ENCODE data around the gene DAPK1. TPM values are rescaled to one million over a fixed set of nuclear protein-coding genes. Genes with fewer than 3 reads are reported as not detected.

DAPK1 gene
- total and polyA plus RNA-seq, 2 donors (not counting 1 experiment from before 2014, with no cell fraction given): 1.7 to 2.8 TPM

DNA sequence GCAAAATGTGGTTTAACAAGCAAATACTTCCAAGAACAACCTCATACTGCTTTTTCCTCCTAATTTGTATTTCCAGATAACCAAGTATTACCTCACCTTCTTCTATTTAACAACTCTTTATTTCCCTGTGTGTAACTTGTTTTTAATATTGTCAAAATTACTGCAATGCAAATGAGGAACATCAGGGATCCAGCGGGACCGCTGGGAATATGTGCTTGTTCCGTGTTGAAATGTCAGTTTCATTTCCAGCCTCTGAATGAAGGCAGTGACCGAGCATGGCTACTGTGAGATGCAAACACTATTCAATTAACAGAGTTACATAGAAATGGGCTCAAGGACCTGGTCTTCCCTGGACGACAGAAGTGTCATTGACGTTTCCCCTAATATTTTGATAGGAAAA lies 117.5 kb downstream of the DAPK1 start:
- Mint-ChIP-seq H3K4me3 (no peak overlapping the region), H3K27ac (no peak overlapping the region), H3K9me3 (ENCODE audit: insufficient read depth) (no peaks in the 10 kb centered on the region), H3K27me3 (no peaks in the 10 kb centered on the region), H3K4me1 (no peaks in the 10 kb centered on the region)
- WGBS (ENCODE audit: insufficient coverage): 100% methylated on average over 3 of the region's 6 CpGs
- no peaks in the 10 kb centered on the region for H3K9me3 ChIP-seq (ENCODE audit: control extremely low read depth in 1 of 3, control insufficient read depth in 2 of 3, insufficient read depth in 1 of 3, low read length in 2 of 3)
- no peaks in the 10 kb centered on the region for H3K4me1 ChIP-seq (ENCODE audit: control insufficient read depth in 2 of 2, insufficient read depth in 2 of 2, low read length in 2 of 2)
- no peak overlapping the region for H2AFZ ChIP-seq (ENCODE audit: insufficient read depth, low read depth, low read length, poor library complexity, severe bottlenecking)
- H3K27ac ChIP-seq (ENCODE audit: low read length in 2 of 2): no peak overlapping the region
- ATAC-seq (ENCODE audit: low read depth) (no peak), DNase-seq (no peak)
- no peak for TF ChIP-seq EZH2 (IDR thresholded peaks at IDR 0.05; ENCODE audit: borderline replicate concordance, insufficient read depth, low read depth, low read length, poor library complexity, severe bottlenecking)
- TF ChIP-seq, protein P1, sequence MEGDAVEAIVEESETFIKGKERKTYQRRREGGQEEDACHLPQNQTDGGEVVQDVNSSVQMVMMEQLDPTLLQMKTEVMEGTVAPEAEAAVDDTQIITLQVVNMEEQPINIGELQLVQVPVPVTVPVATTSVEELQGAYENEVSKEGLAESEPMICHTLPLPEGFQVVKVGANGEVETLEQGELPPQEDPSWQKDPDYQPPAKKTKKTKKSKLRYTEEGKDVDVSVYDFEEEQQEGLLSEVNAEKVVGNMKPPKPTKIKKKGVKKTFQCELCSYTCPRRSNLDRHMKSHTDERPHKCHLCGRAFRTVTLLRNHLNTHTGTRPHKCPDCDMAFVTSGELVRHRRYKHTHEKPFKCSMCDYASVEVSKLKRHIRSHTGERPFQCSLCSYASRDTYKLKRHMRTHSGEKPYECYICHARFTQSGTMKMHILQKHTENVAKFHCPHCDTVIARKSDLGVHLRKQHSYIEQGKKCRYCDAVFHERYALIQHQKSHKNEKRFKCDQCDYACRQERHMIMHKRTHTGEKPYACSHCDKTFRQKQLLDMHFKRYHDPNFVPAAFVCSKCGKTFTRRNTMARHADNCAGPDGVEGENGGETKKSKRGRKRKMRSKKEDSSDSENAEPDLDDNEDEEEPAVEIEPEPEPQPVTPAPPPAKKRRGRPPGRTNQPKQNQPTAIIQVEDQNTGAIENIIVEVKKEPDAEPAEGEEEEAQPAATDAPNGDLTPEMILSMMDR (IDR thresholded peaks at IDR 0.05): no peak
- no peak overlapping the region for H3K4me2 ChIP-seq (replicated peaks; ENCODE audit: low read depth, low read length, poor library complexity, severe bottlenecking)
- H3K79me2 ChIP-seq (ENCODE audit: control insufficient read depth, insufficient read depth, low read length): no peaks in the 10 kb centered on the region
- H3K4me3 ChIP-seq (ENCODE audit: control extremely low read depth in 1 of 5, extremely low read depth in 1 of 5, insufficient read depth in 1 of 5, low read depth in 2 of 5, low read length in 4 of 5): no peak overlapping the region
- no peaks in the 10 kb centered on the region for H3K27me3 ChIP-seq (replicated peaks in 1 of 4; ENCODE audit: control extremely low read depth in 1 of 4, control insufficient read depth in 3 of 4, insufficient read depth in 4 of 4, low read length in 3 of 4)
- no peak overlapping the region for H3K9ac ChIP-seq (ENCODE audit: low read length)
- POLR2A ChIA-PET: no interaction called here
- intact Hi-C loops (cut with micrococcal nuclease): no loop called here
- no peaks in the 10 kb centered on the region for H4K20me1 ChIP-seq (ENCODE audit: control insufficient read depth, insufficient read depth, low read length, poor library complexity, severe bottlenecking)
- CTCF ChIA-PET: no interaction called here
- no peaks in the 10 kb centered on the region for H3K36me3 ChIP-seq (replicated peaks in 1 of 2; ENCODE audit: control extremely low read depth in 1 of 2, control insufficient read depth in 1 of 2, extremely low read depth in 1 of 2, insufficient read depth in 2 of 2, low read length in 1 of 2)

DNA sequence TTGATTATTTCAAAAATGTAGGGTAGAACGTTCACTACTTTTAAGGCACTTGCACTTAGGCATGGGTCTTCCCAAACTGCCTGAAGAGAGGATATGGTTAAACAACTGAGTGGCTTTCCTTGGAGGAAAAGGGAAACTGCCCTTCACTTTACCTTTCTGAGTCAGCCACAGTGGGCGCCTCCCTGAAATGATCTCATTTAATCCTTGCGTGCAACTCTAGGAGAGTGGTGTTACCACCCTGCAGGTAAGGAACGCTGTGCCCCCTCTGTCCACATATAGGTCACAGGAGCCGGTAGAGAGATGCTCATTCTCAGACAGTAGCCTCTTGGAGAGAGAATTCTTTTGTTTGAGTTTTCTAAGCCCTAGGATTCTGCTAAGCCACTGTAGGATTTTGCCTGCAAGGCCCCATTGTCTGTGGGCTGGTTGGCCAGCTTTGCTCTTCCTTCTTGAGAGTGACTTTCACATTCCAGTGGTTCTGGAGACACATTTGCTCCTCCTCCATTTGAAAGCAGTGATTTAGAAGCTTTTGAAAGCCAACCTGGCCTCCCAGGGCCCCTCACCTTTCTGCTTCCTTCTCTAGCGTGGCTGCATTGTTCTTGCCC lies 118.0 kb downstream of the DAPK1 start:
- Histone ChIP-seq H3K79me2 (ENCODE audit: control insufficient read depth, insufficient read depth, low read length) (no peaks in the 10 kb centered on the region), H3K4me1 (ENCODE audit: control insufficient read depth in 2 of 2, insufficient read depth in 2 of 2, low read length in 2 of 2) (no peaks in the 10 kb centered on the region), H3K9ac (ENCODE audit: low read length) (no peak overlapping the region), H3K4me2 (replicated peaks; ENCODE audit: low read depth, low read length, poor library complexity, severe bottlenecking) (no peak overlapping the region), H4K20me1 (ENCODE audit: control insufficient read depth, insufficient read depth, low read length, poor library complexity, severe bottlenecking) (no peaks in the 10 kb centered on the region), H3K36me3 (replicated peaks in 1 of 2; ENCODE audit: control extremely low read depth in 1 of 2, control insufficient read depth in 1 of 2, extremely low read depth in 1 of 2, insufficient read depth in 2 of 2, low read length in 1 of 2) (no peaks in the 10 kb centered on the region), H2AFZ (ENCODE audit: insufficient read depth, low read depth, low read length, poor library complexity, severe bottlenecking) (no peak overlapping the region), H3K4me3 (ENCODE audit: control extremely low read depth in 1 of 5, extremely low read depth in 1 of 5, insufficient read depth in 1 of 5, low read depth in 2 of 5, low read length in 4 of 5) (no peak overlapping the region), H3K9me3 (ENCODE audit: control extremely low read depth in 1 of 3, control insufficient read depth in 2 of 3, insufficient read depth in 1 of 3, low read length in 2 of 3) (no peaks in the 10 kb centered on the region), H3K27me3 (replicated peaks in 1 of 4; ENCODE audit: control extremely low read depth in 1 of 4, control insufficient read depth in 3 of 4, insufficient read depth in 4 of 4, low read length in 3 of 4) (no peaks in the 10 kb centered on the region), H3K27ac (ENCODE audit: low read length in 2 of 2) (no peak overlapping the region)
- Mint-ChIP-seq H3K9me3 (ENCODE audit: insufficient read depth) (no peaks in the 10 kb centered on the region), H3K4me1 (no peaks in the 10 kb centered on the region), H3K27me3 (no peaks in the 10 kb centered on the region), H3K4me3 (no peak overlapping the region), H3K27ac (no peak overlapping the region)
- CTCF ChIA-PET: no interaction called here
- TF ChIP-seq EZH2 (IDR thresholded peaks at IDR 0.05; ENCODE audit: borderline replicate concordance, insufficient read depth, low read depth, low read length, poor library complexity, severe bottlenecking): no peak
- TF ChIP-seq, protein P1 (IDR thresholded peaks at IDR 0.05): no peak
- ATAC-seq (ENCODE audit: low read depth): no peak
- WGBS (ENCODE audit: insufficient coverage): 93% methylated on average over 3 of the region's 6 CpGs
- DNase-seq: no peak
- intact Hi-C loops (cut with micrococcal nuclease): no loop called here
- POLR2A ChIA-PET: no interaction called here
